Activated naive CD4-positive, alpha-beta T cell treated with anti-CD3 and anti-CD28 coated beads, Interleukin-2, amount 50 U/mL, for 16 hours (primary cell): ENCODE results near the gene NAPB.

Experiments
- DNase-seq: peaks from one replicate; pipeline ENCODE4 v3.0.0-alpha.2; 2020

The NAPB gene

GRCh38 chr20:23340524-23340923, 80.8 kb downstream of the NAPB start:
- DNase-seq: no peak

- no peak for DNase-seq
Measured at GRCh38 chr20:23339986-23340385, 81.3 kb downstream of the NAPB start.

GRCh38 chr20:23337312-23337711, 84.0 kb downstream of the NAPB start:
- no peak for DNase-seq

- no peak for DNase-seq
Measured at GRCh38 chr20:23336476-23336875, 84.8 kb downstream of the NAPB start.

GRCh38 chr20:23335521-23335920, 85.8 kb downstream of the NAPB start:
- no peak for DNase-seq

- DNase-seq: no peak
Measured at GRCh38 chr20:23334111-23334510, 87.2 kb downstream of the NAPB start.

- DNase-seq: no peak
Measured at GRCh38 chr20:23332467-23332866, 88.8 kb downstream of the NAPB start.

- DNase-seq: no peak
Measured at GRCh38 chr20:23331450-23332350, 89.6 kb downstream of the NAPB start.

GRCh38 chr20:23327617-23328333, 93.5 kb downstream of the NAPB start:
- DNase-seq: no peak

- no peak for DNase-seq
Measured at GRCh38 chr20:23326774-23327173, 94.5 kb downstream of the NAPB start.

- DNase-seq: no peak
Measured at GRCh38 chr20:23325107-23325506, 96.2 kb downstream of the NAPB start.
